ENCODE results near the gene PEAK1. TPM values are rescaled to one million over a fixed set of nuclear protein-coding genes. Genes with fewer than 3 reads are reported as not detected.

PEAK1 gene
- total RNA-seq, 1 experiment from 2014 or later, result 21.2 TPM

DNA sequence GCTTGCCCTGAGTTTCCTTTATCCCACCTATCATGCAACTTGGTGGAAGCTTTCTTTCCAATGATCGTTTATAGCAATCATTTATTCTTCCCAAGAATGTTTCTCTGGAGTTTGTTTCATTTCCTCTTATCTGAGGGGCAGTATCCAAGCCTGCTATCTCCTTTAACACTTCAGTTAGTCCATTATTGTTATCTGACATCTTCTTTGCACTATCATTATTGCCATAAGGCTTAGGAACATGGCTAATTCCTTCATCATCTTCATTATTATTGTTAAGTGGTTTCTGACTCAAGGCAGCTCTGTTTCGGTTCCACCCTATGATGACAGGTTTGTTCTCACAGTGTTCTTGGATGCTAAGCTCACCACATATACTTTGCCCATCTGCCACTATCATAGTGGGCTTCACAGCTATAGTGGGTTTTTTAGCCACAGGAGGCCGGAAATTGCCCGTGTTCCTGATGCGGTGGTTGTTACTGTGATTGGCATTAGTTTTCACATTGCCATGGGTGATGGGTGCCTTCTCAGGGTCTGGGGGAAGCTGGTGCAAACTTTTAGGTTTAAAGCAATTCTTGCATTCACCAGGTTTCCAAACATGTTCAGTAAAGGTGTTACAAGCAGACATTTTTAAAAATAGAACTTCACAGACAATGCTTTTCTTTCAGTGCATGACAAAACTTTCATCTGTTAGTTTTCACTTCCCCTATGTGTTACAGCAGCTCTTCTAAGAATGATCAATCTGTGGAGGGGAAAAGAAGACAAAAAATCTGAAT, 238.4 kb downstream of the PEAK1 start:
- WGBS (ENCODE audit: extremely low coverage, insufficient read length, low lambda C conversion rate), result no CpG with 5 or more reads among the region's 5 CpGs

More for the DNA sequence above, 238.4 kb downstream of the PEAK1 start:
- Mint-ChIP-seq H3K36me3 (ENCODE audit: insufficient read depth in 1 of 3, low read depth in 3 of 3) (peaks cover 7 to 10% (median 8%) of the 10 kb centered on the region in 3 experiments; a peak in 6 of 7 replicates), H3K27me3 (ENCODE audit: low read depth) (no peaks in the 10 kb centered on the region; the same call in 1 of the 2 replicates), H3K27ac (no peak overlapping the region), H3K9me3 (no peaks in the 10 kb centered on the region; a peak in 1 of 5 replicates), H3K4me3 (no peak overlapping the region), H3K4me1 (peaks cover 5 to 7% of the 10 kb centered on the region in 2 experiments)
- Histone ChIP-seq H4K8ac (replicated peaks; ENCODE audit: insufficient read length, low read depth, low read length) (no peak overlapping the region), H3K9me3 (ENCODE audit: control insufficient read depth, low read depth, low read length) (no peaks in the 10 kb centered on the region), H2BK20ac (ENCODE audit: low read depth, low read length, poor library complexity, severe bottlenecking) (no peak overlapping the region), H2BK5ac (ENCODE audit: insufficient read length, low read length) (no peak overlapping the region), H3K79me1 (ENCODE audit: insufficient read depth, low read depth, low read length, poor library complexity, severe bottlenecking) (no peaks in the 10 kb centered on the region), H3K27me3 (ENCODE audit: insufficient read depth, low read length) (no peaks in the 10 kb centered on the region), H3K56ac (ENCODE audit: insufficient read length, low read depth, low read length) (no peak overlapping the region), H3K4ac (ENCODE audit: low read depth, low read length) (no peak overlapping the region), H2BK12ac (ENCODE audit: insufficient read length, low read depth, low read length) (no peak overlapping the region), H3K14ac (ENCODE audit: insufficient read depth, low read length) (no peak overlapping the region), H3K27ac (ENCODE audit: insufficient read length, low read depth, low read length) (no peak overlapping the region), H4K5ac (ENCODE audit: insufficient read length, low read depth, low read length) (no peak overlapping the region), H3K4me2 (ENCODE audit: insufficient read depth, insufficient read length, low read length) (no peak overlapping the region), H3K23me2 (ENCODE audit: insufficient read length, low read depth, low read length, poor library complexity, severe bottlenecking) (no peaks in the 10 kb centered on the region), H4K20me1 (ENCODE audit: control insufficient read depth, insufficient read depth, insufficient read length) (no peaks in the 10 kb centered on the region), H3K23ac (ENCODE audit: insufficient read length, low read depth, low read length) (no peak overlapping the region), H3K18ac (ENCODE audit: insufficient read length, low read depth, low read length) (no peak overlapping the region), H3K79me2 (ENCODE audit: insufficient read depth, low read length) (no peaks in the 10 kb centered on the region), H2BK120ac (ENCODE audit: low read depth, low read length, poor library complexity, severe bottlenecking) (no peak overlapping the region), H2AK5ac (ENCODE audit: insufficient read length, low read length) (no peak overlapping the region), H3K4me1 (ENCODE audit: insufficient read depth, low read length) (no peaks in the 10 kb centered on the region), H3K9ac (ENCODE audit: extremely low read depth, insufficient read length, low read length) (no peak overlapping the region), H4K91ac (ENCODE audit: insufficient read length, low read depth, low read length) (no peak overlapping the region), H3T11ph (ENCODE audit: low read length) (no peak overlapping the region), H2BK15ac (ENCODE audit: low read depth, low read length) (no peak overlapping the region), H2AFZ (ENCODE audit: low read length) (no peak overlapping the region)
- no peak for DNase-seq
- TF ChIP-seq, protein P1, sequence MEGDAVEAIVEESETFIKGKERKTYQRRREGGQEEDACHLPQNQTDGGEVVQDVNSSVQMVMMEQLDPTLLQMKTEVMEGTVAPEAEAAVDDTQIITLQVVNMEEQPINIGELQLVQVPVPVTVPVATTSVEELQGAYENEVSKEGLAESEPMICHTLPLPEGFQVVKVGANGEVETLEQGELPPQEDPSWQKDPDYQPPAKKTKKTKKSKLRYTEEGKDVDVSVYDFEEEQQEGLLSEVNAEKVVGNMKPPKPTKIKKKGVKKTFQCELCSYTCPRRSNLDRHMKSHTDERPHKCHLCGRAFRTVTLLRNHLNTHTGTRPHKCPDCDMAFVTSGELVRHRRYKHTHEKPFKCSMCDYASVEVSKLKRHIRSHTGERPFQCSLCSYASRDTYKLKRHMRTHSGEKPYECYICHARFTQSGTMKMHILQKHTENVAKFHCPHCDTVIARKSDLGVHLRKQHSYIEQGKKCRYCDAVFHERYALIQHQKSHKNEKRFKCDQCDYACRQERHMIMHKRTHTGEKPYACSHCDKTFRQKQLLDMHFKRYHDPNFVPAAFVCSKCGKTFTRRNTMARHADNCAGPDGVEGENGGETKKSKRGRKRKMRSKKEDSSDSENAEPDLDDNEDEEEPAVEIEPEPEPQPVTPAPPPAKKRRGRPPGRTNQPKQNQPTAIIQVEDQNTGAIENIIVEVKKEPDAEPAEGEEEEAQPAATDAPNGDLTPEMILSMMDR (conservative IDR thresholded peaks at IDR 0.05), result no peak

Data from H9 (cell line).